Measurements from ENCODE around the gene FBXO27.

FBXO27 gene

DNA sequence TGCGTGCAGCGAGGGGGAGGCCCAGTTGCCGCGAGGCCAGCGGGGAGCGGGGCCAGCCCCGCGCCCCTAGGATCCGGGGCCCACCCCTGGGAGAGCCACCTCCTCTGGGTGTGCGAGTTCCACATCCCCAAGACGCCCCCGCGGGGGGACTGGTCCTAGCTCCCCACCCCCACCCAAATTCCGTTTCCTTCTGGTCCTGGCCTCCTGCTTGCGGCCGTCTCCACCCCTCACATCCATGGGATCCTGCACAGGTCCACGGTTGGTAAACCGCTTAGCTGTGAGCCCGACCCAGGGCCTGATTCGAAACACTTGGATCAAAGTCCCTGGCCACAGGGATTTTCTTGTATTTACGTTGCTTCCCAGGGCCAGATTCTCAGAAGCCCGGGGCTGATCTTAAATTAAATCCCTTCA is 56.5 kb downstream of the FBXO27 start:
- TF ChIP-seq, protein P1, sequence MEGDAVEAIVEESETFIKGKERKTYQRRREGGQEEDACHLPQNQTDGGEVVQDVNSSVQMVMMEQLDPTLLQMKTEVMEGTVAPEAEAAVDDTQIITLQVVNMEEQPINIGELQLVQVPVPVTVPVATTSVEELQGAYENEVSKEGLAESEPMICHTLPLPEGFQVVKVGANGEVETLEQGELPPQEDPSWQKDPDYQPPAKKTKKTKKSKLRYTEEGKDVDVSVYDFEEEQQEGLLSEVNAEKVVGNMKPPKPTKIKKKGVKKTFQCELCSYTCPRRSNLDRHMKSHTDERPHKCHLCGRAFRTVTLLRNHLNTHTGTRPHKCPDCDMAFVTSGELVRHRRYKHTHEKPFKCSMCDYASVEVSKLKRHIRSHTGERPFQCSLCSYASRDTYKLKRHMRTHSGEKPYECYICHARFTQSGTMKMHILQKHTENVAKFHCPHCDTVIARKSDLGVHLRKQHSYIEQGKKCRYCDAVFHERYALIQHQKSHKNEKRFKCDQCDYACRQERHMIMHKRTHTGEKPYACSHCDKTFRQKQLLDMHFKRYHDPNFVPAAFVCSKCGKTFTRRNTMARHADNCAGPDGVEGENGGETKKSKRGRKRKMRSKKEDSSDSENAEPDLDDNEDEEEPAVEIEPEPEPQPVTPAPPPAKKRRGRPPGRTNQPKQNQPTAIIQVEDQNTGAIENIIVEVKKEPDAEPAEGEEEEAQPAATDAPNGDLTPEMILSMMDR (IDR thresholded peaks at IDR 0.05; ENCODE audit: insufficient read depth, missing control alignments) = no peak
- DNase-seq (ENCODE audit: insufficient read length, low spot score) (no peak), FAIRE-seq (no peak)

DNA sequence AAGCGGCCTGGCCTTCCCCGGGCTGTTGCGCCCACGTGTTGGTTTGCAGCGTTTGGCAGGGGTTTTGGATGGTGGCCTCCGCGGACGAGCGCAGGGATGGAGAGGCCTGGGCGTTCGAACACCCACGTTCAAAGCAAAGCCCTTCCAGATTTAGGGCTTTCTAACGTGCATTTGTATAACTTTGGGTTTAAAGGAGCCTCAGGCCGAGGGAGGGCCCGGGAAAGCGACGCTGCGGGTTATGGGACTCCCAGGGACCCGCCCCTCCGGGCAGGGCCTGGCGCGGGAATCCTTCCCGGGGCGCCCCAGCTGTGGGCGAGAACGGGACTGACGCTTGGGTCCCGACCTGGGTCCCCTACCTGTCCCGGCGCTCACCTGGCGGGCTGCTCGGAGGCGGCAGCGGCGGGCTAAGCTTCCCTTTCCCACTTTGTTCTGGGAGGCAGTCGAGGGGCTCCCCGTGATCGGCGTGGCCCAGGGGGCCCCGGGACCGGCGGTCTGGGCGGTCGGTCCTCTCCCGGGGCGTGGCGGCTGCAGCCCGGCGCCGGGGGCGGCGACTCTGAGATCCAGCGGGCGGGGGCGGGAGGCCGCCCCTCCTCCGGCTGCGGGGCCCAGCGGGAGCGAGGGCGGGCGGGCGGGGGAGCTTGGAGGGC is 57.0 kb downstream of the FBXO27 start, which contains the start of gene FBXO17:
Gene FBXO17, minus strand, starts transcription at position 529 of the 647 bp plus-strand sequence. CDS start 25,423 bp downstream, outside the sequence.
- TF ChIP-seq, protein P1 (IDR thresholded peaks at IDR 0.05; ENCODE audit: insufficient read depth, missing control alignments) = no peak
- no peak for FAIRE-seq
- DNase-seq (ENCODE audit: insufficient read length, low spot score) = no peak

DNA sequence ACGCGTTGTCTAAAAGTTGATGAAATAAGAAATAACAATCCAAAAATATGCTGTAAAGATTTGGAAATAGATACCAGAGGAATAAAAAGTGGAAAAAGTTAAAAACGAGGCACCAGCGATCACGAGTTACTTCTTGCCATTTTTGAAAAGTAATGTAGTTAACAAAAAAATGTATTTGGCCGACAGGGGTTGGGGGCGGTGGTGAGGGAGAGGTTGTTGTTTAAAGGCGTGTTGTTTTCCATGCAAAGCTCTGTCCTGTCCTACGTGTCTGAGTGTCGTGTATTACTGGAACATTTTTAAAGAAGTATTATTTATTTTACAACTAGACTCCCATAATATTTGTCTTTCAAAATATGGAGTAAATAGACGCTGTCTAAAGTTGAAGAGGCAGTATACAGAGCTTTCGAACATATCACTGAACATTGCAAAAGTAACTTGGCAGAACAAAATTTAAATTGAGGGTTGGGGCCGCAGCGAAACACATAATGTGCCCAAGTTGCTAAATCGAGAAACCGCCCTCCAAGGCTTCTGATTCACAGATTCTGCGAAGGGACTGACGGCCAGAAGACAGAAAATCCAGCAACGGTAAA is 57.6 kb downstream of the FBXO27 start:
- FAIRE-seq = no peak
- no peak for DNase-seq (ENCODE audit: insufficient read length, low spot score)
- TF ChIP-seq, protein P1 (IDR thresholded peaks at IDR 0.05; ENCODE audit: insufficient read depth, missing control alignments) = no peak

Data from D721Med (cell line).